Smooth muscle cell of the brain vasculature (primary cell): ENCODE results near the gene IQSEC1.

ENCODE experiments used
- DNase-seq: peaks from one replicate; pipeline ENCODE4 v3.0.0-alpha.2; 2012; ENCODE audit warnings: low read depth, low spot score

The IQSEC1 gene

GRCh38 chr3:12935023-12935860 lies 138.0 kb downstream of the IQSEC1 start:
- no peak for DNase-seq

DNA sequence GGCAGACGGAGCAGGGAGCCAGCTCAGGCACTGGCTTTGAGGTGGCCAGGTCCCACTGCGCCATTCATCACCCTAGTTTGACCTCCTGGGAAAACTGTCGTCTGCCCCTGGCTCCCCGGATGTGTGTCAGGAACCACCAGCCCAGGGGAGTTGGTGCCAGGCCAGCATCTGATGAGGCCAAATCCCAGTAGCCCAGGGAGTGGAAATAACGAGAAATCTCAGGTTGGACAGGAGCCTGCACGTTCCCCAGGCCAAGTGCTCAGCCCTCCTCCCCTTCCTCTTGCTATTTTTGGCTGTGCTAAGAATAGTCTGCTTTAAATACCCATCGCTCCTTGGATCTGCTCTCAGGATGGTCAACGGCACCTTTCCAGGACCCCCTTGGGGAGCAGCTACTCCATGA lies 138.8 kb downstream of the IQSEC1 start:
- DNase-seq = no peak

DNA sequence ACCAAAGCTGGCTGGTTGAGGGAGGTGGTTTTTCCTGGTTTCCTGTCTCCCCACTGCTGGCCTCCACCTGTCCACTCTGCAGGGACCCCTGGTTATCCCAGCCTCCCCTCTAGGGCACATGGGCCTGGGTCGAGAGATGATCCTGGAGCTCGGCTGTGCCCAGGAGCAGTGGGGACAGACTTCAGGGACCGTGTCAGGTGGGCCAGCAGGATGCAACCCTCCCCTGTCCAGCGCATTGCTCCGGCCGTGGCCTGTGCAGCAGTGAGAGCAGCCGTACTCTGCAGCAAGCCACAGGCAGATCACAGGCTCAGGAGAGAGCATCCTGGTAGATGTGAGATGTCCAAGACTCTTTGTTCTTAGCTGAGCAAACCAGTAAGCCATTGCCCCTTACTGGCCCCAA lies 139.3 kb downstream of the IQSEC1 start:
- DNase-seq = no peak

DNA sequence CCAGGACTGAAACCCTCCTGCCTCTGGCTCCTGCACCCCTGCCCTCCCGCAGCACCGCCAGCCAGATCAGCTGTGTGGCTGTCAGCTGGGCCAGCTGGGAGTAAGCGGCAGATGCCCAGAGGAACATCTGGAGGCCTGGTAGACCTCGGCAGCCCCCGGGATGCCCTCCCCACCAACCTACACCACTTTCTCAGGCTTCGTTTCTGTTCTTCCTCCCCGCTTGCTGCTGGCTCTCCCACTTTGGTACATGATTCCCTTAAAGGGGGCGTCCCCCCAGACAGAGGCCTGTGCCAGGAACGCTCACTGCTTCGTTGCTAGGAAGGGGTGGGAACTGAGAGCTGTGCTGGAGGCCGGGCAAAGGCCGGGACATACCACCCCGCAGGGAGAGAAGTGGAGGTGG lies 140.5 kb downstream of the IQSEC1 start:
- no peak for DNase-seq

- no peak for DNase-seq
Observed at GRCh38 chr3:12932347-12932746, 140.9 kb downstream of the IQSEC1 start.

GRCh38 chr3:12931273-12931905 lies 141.8 kb downstream of the IQSEC1 start:
- no peak for DNase-seq

DNA sequence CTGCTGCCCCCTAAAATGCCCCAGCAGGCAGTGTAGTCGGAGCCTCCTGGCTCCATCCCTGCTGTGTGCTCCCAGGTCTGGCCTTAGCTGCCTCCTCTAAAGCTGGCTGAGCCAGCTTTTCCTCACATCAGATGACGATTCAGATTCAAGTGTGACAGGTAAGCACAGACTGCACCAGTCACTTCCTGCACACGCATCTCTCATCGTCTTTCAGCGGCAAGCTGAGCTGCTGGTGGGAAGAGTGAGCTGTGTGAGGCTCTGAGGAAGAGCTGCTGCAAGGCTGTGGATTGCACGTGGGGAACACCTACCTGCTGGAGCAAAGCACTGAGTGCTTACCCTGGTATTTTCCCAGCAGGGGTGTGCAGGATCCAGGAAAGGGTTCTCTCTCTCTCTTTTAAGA lies 143.4 kb downstream of the IQSEC1 start:
- no peak for DNase-seq

- DNase-seq = no peak
Observed at GRCh38 chr3:12926660-12927059, 146.6 kb downstream of the IQSEC1 start.

DNA sequence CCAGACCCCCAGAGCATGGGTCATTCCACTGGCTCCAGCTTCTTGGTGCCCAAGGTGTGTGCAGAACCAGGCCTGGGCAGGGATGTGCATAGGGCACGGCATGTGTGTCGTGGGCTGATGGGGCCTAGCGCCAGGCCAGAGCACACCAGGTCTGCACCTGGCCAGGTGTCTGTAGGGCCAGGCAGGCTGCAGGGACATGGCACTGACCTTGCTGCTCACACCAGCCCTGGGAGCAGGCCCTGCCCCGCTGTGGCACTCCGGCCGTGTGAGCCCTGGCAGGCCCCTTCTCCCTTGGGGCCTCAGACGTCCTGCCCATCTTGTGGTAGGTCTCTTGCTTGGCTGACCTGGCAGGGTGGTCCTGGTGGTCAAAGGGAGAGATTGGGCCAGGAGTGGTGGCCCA lies 147.6 kb downstream of the IQSEC1 start:
- no peak for DNase-seq

GRCh38 chr3:12924437-12924836 lies 148.8 kb downstream of the IQSEC1 start:
- no peak for DNase-seq

DNA sequence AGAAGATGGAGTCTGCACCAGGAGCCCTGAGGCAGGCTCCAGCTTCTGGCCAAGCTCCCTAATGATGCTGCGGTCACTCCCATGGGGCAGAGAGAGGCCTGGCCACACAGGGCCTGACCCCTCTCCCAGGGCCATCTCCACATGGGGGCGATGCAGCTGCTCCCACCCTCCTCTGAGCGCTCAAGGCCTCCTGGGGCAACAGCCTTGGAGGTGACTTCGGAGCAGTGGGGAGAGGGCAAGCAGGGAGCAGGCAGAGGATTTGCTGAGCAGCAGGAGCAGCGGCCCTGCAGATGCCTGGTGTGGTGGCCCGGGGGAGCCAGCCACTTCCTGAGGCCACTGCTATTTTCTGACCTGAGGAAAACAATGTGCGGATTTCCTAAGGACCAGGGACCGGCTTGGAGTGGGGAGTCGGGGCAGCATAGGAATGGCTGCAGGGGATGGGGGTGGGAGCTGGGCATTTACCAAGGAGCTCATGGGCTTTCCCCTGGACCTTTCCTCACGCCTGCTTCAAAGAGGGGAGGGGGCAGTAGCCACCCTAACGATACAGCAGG lies 150.3 kb downstream of the IQSEC1 start:
- no peak for DNase-seq

- DNase-seq = no peak
Observed at GRCh38 chr3:12922306-12922705, 150.9 kb downstream of the IQSEC1 start.

DNA sequence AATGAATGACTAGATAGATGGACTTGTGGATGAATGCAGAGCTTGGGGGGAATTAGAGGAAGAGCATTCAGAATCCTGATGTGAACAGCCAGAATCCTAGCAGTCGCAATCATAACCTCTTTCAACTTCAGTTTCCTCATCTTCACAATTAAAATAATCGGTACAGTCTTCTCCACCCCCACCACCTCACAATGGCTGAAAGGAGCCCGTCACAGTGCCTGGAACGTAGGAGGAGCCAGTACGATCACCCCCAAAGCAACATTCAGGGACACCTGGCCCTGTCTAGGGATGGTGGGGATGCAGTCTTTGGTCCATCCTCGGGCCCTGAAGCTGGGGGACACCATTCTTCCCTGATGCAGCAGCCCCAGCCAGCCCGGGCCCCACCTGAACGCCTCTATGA lies 151.5 kb downstream of the IQSEC1 start:
- no peak for DNase-seq

DNA sequence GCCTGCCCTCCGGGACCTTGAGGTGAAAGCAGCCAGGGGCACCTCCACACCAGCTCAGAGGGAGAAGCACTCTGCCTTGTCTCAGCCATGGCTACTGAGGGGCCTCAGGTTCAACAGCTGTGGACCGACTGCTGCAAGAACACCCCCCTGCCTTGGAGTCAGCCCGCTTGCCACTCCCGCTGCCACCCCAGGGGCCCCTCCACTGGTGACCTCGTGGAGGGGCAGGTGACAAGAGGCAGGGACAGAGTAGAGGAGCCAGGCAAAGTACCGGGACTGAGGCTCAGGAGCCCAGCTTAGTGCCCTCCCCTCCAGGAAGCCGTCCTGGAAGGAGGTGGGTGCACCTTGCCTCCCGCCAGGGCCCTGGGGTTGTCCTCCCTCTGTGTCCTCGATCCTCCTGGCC lies 152.3 kb downstream of the IQSEC1 start:
- no peak for DNase-seq

- DNase-seq = no peak
Observed at GRCh38 chr3:12919205-12919604, 154.0 kb downstream of the IQSEC1 start.

- no peak for DNase-seq
Observed at GRCh38 chr3:12918231-12918630, 155.0 kb downstream of the IQSEC1 start.

GRCh38 chr3:12916159-12916558 lies 157.1 kb downstream of the IQSEC1 start:
- DNase-seq = no peak

DNA sequence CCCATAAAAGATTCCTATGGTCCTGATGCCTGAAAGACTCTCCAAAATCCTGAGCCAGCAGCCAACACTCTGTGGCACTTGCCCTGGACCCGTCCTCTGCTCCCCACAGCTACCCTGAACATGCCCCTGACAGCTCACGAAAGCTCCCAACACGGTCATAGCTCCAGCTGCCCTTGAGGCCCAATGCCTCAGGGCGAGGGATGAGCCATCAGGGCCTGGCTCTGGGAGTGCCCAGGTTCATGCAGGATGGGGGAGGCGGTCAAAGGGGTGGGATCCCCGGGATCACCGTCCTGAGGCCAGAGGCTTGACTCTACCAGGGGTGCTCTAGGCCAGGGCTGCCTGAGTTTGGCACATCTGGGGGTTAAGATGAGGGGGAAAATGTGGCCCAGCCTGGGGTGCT lies 159.1 kb downstream of the IQSEC1 start:
- no peak for DNase-seq

DNA sequence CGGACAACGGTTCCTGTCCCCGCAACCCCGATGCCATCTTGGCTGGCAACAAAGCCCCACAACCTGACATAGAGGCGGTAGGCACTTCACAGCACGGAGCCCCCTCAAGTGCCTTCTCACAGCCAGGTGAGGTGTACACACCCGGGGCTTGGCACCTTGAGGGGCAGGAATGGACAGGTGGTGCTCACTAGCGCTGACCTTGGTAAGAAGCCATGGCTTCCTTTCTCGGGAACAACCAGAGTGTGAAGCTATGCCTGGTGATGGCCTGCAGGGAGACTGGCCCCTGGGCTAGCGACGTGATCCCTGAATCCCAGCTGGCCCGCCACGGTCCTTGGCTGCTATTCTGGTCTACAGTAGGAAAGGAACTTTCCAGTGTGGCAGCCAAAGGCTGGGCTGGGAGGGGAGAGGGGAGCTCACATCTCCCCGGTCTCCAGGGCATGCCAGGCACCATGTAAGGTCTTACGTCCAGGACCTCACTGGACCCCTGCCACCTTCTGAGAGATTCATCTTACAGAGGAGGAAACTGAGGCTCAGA lies 161.3 kb downstream of the IQSEC1 start:
- DNase-seq = no peak

DNA sequence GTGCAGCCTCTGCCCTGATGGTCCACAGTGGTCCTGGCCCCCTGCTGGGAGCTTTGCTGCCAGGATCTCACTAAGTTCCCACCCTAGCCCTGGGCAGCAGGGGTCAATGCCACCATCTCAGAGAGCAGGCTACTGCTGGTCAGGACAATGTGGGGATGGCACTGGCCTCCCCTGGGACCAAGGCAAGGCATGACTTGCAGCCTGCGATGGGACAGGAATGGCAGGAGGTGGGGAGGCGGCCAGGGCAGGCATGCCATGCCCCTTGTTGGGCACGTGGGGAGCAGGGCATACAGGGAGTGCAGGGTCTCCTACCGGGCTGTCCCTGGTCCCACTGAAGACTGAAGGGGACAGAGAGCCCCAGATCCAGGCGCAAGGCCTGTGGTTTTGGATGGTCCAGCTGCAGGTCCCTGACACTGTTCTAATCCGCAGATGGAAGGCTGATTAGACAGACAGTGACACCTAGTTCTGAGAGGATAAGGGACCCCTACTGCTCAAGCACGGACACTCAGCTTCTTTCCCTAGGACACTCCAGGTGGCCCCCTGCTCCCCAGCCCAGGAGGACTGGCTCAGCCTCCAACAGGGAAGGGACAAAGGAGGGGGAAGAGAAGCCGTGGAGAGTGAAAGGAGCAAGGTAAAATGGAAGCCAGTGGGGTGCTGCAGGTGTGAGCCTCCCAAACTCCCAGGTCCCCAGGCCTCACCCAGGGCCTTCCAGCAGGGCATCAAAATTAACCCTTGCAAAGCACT lies 162.7 kb downstream of the IQSEC1 start:
- DNase-seq = no peak

- DNase-seq = no peak
Observed at GRCh38 chr3:12909710-12910109, 163.5 kb downstream of the IQSEC1 start.

DNA sequence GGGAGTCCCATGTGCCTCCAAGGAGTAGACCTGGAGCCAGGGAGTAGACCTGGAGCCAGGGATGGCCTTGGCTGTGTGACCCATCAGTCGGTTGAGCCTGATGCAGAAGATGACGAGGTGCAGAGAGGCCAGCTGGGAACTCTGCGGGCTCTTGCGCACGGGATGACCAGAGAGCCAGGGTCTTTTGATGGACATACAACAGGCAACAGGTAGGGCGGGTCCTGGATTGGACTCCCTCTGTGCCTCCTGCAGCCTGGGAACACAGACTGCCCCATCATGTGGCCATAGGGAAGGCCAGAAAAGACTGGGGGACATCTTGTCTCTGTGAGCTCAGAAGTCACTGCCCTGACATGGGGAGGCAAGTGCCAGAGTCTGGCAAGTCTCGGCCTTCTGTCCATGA lies 164.4 kb downstream of the IQSEC1 start:
- DNase-seq = no peak
